ENCODE data around the gene CAPN3. TPM values are rescaled to one million over a fixed set of nuclear protein-coding genes. Genes with fewer than 3 reads are reported as not detected.
A peak's percentile ranks its signal among the peaks of the same experiment; 100 is the strongest.

The CAPN3 gene
- total and polyA plus RNA-seq, 11 donors = 1.3 to 12.2 (median 7.3) TPM

- Histone ChIP-seq H3K27me3 (no peaks in the 10 kb centered on the region), H3K9me3 (no peaks in the 10 kb centered on the region), H3K27ac (no peak overlapping the region), H3K4me3 (no peak overlapping the region), H3K36me3 (peaks cover 0 to 51% (median 31%) of the 10 kb centered on the region in 9 donors), H3K4me1 (peaks cover 0 to 6% (median 0%) of the 10 kb centered on the region in 12 donors)
- 61 to 79% (median 73%) methylated on average over 4 of the region's 4 CpGs for WGBS, 4 donors
- TF ChIP-seq POLR2A (IDR thresholded peaks at IDR 0.05) = no peak
- no peak for TF ChIP-seq CTCF (IDR thresholded peaks at IDR 0.05)
- intact Hi-C loops (cut with DNase I) = no loop called here
- no peak for ATAC-seq
- DNase-seq = no peak
These were observed 48.9 kb downstream of the CAPN3 start for GRCh38 chr15:42408178-42408577.

- peak in 1 of 4 donors; percentile 11 for ATAC-seq
- Histone ChIP-seq H3K4me1 (peaks cover 0 to 9% (median 0%) of the 10 kb centered on the region in 12 donors), H3K27me3 (no peaks in the 10 kb centered on the region), H3K9me3 (no peaks in the 10 kb centered on the region), H3K36me3 (peaks cover 0 to 51% (median 39%) of the 10 kb centered on the region in 9 donors), H3K4me3 (no peak overlapping the region), H3K27ac (no peak overlapping the region)
- TF ChIP-seq CTCF (IDR thresholded peaks at IDR 0.05) (no peak), POLR2A (IDR thresholded peaks at IDR 0.05) (no peak)
- intact Hi-C loops (cut with DNase I) = no loop called here
- no peak for DNase-seq
- WGBS, 4 donors = 82 to 88% (median 85%) methylated on average over 9 of the region's 9 CpGs
These were observed 49.7 kb downstream of the CAPN3 start for GRCh38 chr15:42409011-42409410.

- Histone ChIP-seq H3K9me3 (no peaks in the 10 kb centered on the region), H3K27me3 (no peaks in the 10 kb centered on the region), H3K27ac (no peak overlapping the region), H3K4me1 (peaks cover 0 to 13% (median 0%) of the 10 kb centered on the region in 12 donors), H3K4me3 (no peak overlapping the region), H3K36me3 (peaks cover 0 to 75% (median 68%) of the 10 kb centered on the region in 9 donors)
- TF ChIP-seq POLR2A (IDR thresholded peaks at IDR 0.05) = no peak
- TF ChIP-seq CTCF (IDR thresholded peaks at IDR 0.05) = no peak
- DNase-seq (no peak), ATAC-seq (peak in 1 of 4 donors; percentile 3)
- WGBS, 4 donors = 92 to 97% (median 97%) methylated on average over 7 of the region's 7 CpGs
- intact Hi-C loops (cut with DNase I) = no loop called here
These were observed 52.6 kb downstream of the CAPN3 start for GRCh38 chr15:42411884-42412283.

GRCh38 chr15:42413920-42414319 is 54.6 kb downstream of the CAPN3 start:
- H3K27me3 ChIP-seq = no peaks in the 10 kb centered on the region
- H3K27ac ChIP-seq = peak overlapping the region in 7 of 12 donors; percentile 2 to 54 (median 35)
- H3K4me3 ChIP-seq = no peak overlapping the region
- intact Hi-C loops (cut with DNase I) = no loop called here
- DNase-seq = no peak
- peaks cover 0 to 93% (median 88%) of the 10 kb centered on the region in 9 donors for H3K36me3 ChIP-seq
- H3K4me1 ChIP-seq = peaks cover 0 to 13% (median 0%) of the 10 kb centered on the region in 12 donors
- TF ChIP-seq CTCF (IDR thresholded peaks at IDR 0.05) (no peak), POLR2A (IDR thresholded peaks at IDR 0.05) (no peak)
- no peak for ATAC-seq
- 33 to 43% (median 36%) methylated on average over 2 of the region's 2 CpGs for WGBS, 4 donors
- no peaks in the 10 kb centered on the region for H3K9me3 ChIP-seq
